HepG2 (cell line): ENCODE measurements around the gene UBE2L6. TPM values are rescaled to one million over a fixed set of nuclear protein-coding genes. Genes with fewer than 3 reads are reported as not detected.
A peak's percentile ranks its signal among the peaks of the same experiment; 100 is the strongest.

Experiments used
- BCL3 ChIP-seq: sonication (generic); formaldehyde crosslinking; IDR thresholded peaks from 2 replicates; pipeline ENCODE4 v1.5.1; 2020; ENCODE audit warnings: mild to moderate bottlenecking, missing genetic modification reagents, moderate library complexity
- GATAD2A ChIP-seq: IDR thresholded peaks from 2 replicates; pipeline ENCODE4 v1.6.1; 2016
- MED1 ChIP-seq: sonication (generic); formaldehyde crosslinking; IDR thresholded peaks from 2 replicates; pipeline ENCODE4 v1.4.0; 2020; ENCODE audit warnings: missing genetic modification reagents
- RAD21 ChIP-seq: fragments of 450-650 bp; formaldehyde crosslinking; IDR thresholded peaks from 2 replicates; pipeline ENCODE4 v1.5.0; 2020; ENCODE audit warnings: mild to moderate bottlenecking
- RARA ChIP-seq: IDR thresholded peaks from 2 replicates; pipeline ENCODE4 v1.6.1; 2016; ENCODE audit warnings: missing genetic modification reagents, missing compliant biosample characterization
- RERE ChIP-seq: IDR thresholded peaks from 2 replicates; pipeline ENCODE4 v1.6.1; 2016; ENCODE audit warnings: low read depth, missing genetic modification reagents, missing compliant biosample characterization
- TOPORS ChIP-seq: sonication (generic); formaldehyde crosslinking; IDR thresholded peaks from 2 replicates; pipeline ENCODE4 v1.8.0; 2023; ENCODE audit warnings: mild to moderate bottlenecking, missing genetic modification reagents
- ZBTB49 ChIP-seq: sonication (generic); formaldehyde crosslinking; IDR thresholded peaks from 2 replicates; pipeline ENCODE4 v1.4.0; 2020; ENCODE audit warnings: missing genetic modification reagents, borderline replicate concordance
- ZNF12 ChIP-seq: sonication (generic); formaldehyde crosslinking; IDR thresholded peaks from 2 replicates; pipeline ENCODE4 v1.5.0; 2020; ENCODE audit warnings: missing genetic modification reagents
- ZNF383 ChIP-seq: sonication (generic); formaldehyde crosslinking; IDR thresholded peaks from 2 replicates; pipeline ENCODE4 v1.4.0; 2020; ENCODE audit warnings: missing genetic modification reagents, mild to moderate bottlenecking, borderline replicate concordance
- ZNF687 ChIP-seq: sonication (generic); formaldehyde crosslinking; IDR thresholded peaks from 2 replicates; pipeline ENCODE4 v1.5.1; 2020; ENCODE audit warnings: mild to moderate bottlenecking, missing genetic modification reagents, moderate library complexity
- polyA plus RNA-seq, 8 experiments: library from polyadenylated mRNA; depleted of rRNA in 3 of 8; stranded (reverse) in 7 of 8; unstranded in 1 of 8; fragments of >200 nt; fragmentation: Illumina TruSeq in 4 of 8; extraction: Trizol in 4 of 8; gene quantifications; 2 replicates each; pipeline versions ENCODE4 v1.2.1 to v1.2.3, GENCODE V29; 2011 to 2016; ENCODE audit warnings: low read depth in 4 of 8, missing spikeins in 1 of 8, mixed read lengths in 1 of 8; ENCODE audit not compliant: insufficient read depth in 1 of 8
- total RNA-seq, 5 experiments: library from RNA; depleted of rRNA; stranded (reverse); fragments of >200 nt; fragmentation: Illumina TruSeq; extraction: Trizol; gene quantifications; 2 replicates each; pipeline ENCODE4 v1.2.3, GENCODE V29; 2016; ENCODE audit warnings: low read depth in 1 of 5
- TF ChIP-seq, protein P1 (sequence below): IDR thresholded peaks from 2 replicates; pipeline ENCODE4 v1.6.1; 2012; ENCODE audit warnings: low read length, improper control_type of control experiment

The UBE2L6 gene
- total and polyA plus RNA-seq, 2 of the 13 experiments (the other 11 are each of a cell fraction or from before 2014, with no cell fraction given), result 30.3 to 30.4 TPM

DNA sequence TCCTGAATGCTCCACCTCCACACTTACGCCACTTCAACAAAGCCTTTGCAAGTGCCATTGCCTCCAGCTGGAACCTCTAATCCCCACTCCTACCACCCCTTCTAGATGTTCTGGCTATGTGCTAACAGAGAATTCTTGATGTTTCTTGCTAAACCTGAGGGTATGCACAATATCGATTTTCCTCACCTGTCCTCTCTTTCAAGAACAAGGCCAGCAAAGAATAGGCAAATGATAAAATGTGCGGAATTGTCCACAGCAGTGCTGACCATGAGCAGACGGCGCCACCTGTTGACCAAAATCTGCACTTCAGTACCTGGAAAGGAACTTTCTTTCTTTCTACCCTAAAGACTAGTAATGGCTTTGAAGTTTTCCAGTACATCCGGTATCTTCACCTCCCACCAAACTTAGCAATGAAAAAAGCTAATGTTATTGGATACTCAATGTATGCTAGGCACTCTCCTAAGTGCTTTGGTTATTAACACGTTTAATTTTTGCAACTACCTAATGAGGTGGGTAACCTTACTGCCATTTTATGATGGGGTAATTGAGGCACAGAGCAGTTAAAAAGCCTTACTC is 40.3 kb downstream of the UBE2L6 start (continued):
- TF ChIP-seq ZBTB49 (CRISPR knock-in tag) (no peak), GATAD2A (CRISPR knock-in tag) (peak; percentile 73), RERE (CRISPR knock-in tag) (no peak), ZNF687 (no peak), BCL3 (CRISPR knock-in tag) (no peak), ZNF12 (CRISPR knock-in tag) (no peak), MED1 (CRISPR knock-in tag) (peak; percentile 70), RAD21 (CRISPR knock-in tag) (peak; percentile 95), TOPORS (CRISPR knock-in tag) (no peak), ZNF383 (CRISPR knock-in tag) (no peak), RARA (CRISPR knock-in tag) (no peak)
- TF ChIP-seq, protein P1, sequence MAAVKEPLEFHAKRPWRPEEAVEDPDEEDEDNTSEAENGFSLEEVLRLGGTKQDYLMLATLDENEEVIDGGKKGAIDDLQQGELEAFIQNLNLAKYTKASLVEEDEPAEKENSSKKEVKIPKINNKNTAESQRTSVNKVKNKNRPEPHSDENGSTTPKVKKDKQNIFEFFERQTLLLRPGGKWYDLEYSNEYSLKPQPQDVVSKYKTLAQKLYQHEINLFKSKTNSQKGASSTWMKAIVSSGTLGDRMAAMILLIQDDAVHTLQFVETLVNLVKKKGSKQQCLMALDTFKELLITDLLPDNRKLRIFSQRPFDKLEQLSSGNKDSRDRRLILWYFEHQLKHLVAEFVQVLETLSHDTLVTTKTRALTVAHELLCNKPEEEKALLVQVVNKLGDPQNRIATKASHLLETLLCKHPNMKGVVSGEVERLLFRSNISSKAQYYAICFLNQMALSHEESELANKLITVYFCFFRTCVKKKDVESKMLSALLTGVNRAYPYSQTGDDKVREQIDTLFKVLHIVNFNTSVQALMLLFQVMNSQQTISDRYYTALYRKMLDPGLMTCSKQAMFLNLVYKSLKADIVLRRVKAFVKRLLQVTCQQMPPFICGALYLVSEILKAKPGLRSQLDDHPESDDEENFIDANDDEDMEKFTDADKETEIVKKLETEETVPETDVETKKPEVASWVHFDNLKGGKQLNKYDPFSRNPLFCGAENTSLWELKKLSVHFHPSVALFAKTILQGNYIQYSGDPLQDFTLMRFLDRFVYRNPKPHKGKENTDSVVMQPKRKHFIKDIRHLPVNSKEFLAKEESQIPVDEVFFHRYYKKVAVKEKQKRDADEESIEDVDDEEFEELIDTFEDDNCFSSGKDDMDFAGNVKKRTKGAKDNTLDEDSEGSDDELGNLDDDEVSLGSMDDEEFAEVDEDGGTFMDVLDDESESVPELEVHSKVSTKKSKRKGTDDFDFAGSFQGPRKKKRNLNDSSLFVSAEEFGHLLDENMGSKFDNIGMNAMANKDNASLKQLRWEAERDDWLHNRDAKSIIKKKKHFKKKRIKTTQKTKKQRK, result no peak
